Measurements from ENCODE around the gene TMEM256. TPM values are rescaled to one million over a fixed set of nuclear protein-coding genes. Genes with fewer than 3 reads are reported as not detected.

Gene TMEM256
- polyA plus RNA-seq, 3 donors from 2014 or later: 30.7 to 116 (median 60.7) TPM

DNA sequence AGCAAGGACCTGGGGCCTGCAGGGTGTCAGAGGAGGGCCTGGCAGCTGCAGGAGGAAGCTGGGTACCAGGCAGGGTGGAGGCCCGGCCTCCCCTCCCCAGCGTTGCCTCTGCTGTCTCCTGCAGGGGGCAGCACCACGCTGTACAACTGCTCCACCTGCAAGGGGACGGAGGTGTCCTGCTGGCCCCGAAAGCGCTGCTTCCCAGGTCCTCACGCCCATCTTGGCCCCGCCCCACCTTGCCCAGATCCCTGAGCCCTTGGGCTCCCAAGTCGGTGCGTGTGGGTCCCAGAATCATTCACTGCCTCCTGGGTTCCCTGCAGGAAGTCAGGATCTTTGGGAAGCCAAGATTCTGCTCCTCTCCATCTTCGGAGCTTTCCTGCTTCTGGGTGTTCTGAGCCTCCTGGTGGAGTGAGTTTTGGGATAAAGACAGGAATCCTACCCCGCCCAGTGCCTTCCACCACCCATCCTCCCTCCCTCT is 47.8 kb downstream of the TMEM256 start:
- H3K27ac Mint-ChIP-seq: no peak overlapping the region
- H3K4me1 Mint-ChIP-seq: peaks cover 25 to 35% of the 10 kb centered on the region in 2 donors
- peak overlapping the region in 1 of 5 donors; percentile 9 for H3K4me3 Mint-ChIP-seq

DNA sequence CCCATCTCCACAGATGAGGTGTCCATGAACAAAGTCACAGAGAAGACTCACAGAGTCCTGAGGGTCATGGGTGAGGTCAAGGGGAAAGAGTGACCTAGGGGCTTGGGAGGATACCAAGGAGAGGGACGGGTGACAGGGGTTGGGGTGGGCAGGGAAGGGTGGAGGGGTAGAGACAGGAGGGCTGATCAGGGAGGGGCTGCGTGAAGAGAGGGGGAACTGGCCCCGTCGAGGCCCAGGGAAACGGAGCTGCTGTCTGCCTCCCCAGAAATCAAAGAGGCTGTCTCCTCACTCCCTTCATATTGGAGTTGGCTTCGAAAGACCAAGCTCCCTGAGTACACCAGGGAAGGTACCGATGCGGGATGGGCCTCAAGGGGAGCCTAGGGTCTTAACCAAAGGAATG is 48.3 kb downstream of the TMEM256 start:
- H3K4me1 Mint-ChIP-seq: peaks cover 25 to 35% of the 10 kb centered on the region in 2 donors
- peaks cover 5 to 12% (median 5%) of the 10 kb centered on the region in 3 donors for H3K27me3 Mint-ChIP-seq (ENCODE audit: low read depth in 3 of 3)
- no peak overlapping the region for H3K4me3 Mint-ChIP-seq
- no peaks in the 10 kb centered on the region for H3K9me3 Mint-ChIP-seq
- peak in 1 of 3 donors; percentile 10 for DNase-seq
- H3K27ac Mint-ChIP-seq: peak overlapping the region in 1 of 6 donors; percentile 34
- H3K36me3 Mint-ChIP-seq: no peaks in the 10 kb centered on the region

More for the DNA sequence above, 47.8 kb downstream of the TMEM256 start:
- Mint-ChIP-seq H3K27me3 (ENCODE audit: low read depth in 3 of 3) (peaks cover 5 to 11% (median 5%) of the 10 kb centered on the region in 3 donors), H3K36me3 (no peaks in the 10 kb centered on the region), H3K9me3 (no peaks in the 10 kb centered on the region)
- peak; percentile 78 to 80 (median 80) for DNase-seq

DNA sequence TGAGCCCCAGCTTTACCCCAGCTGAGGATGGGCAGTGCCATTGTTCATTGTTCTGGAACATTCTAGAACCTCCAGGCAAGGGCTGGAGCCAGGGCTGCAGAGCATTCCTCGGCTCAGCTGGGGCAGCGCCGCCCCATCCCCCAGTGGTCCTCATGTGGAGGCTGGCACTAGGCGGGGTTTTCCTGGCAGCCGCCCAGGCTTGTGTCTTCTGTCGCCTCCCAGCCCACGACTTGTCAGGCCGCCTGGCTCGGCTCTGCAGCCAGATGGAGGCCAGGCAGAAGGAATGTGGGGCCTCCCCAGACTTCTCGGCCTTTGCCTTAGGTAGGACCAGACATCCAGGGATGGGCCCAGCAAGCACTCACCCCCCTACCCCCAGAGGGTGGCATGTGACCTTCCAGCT is 48.8 kb downstream of the TMEM256 start, which contains the start of gene TMEM95:
TMEM95 (plus strand) TSS at position 104 of the 400 bp plus-strand sequence; CDS start at position 153, 49 bp downstream.
- H3K4me3 Mint-ChIP-seq: peak within 1 kb of the TSS in 4 of 5 donors; percentile 9 to 84 (median 42)

DNA sequence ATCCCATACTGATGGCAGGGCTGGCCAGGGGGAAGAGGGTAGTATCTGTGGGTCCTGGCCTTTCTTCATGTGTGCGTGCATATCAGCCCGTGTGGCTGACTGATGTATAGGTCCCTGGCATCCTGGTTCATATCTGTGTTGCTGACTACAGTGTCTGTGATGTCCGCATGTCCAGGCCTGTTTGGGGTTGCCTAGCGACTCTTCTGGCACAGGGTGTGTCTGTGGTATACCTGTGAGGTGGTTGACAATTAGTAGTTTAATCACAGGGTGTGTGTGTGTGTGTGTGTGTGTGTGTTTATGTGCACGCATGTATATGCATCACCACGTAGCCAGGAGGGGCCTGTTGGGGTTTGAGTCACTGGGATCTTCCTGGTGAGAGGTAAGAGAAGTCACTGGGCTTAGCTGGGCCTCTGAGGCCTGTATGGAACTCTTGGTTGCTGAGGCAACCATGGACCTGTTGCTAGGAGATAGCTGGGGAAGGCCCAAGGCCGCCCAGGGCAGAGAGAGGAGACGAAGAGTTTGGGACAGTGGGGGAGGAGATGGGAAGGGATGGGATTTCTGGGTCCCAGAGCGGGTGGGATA is 49.5 kb downstream of the TMEM256 start:
- DNase-seq: no peak
- Mint-ChIP-seq H3K4me1 (peaks cover 32 to 41% of the 10 kb centered on the region in 2 donors), H3K4me3 (peak overlapping the region in 2 of 5 donors; percentile 42 to 43)

More for the DNA sequence above, 48.8 kb downstream of the TMEM256 start, which contains the start of gene TMEM95:
- H3K27me3 Mint-ChIP-seq (ENCODE audit: low read depth in 3 of 3): peaks cover 5 to 12% (median 5%) of the 10 kb centered on the region in 3 donors
- peak within 1 kb of the TSS in 5 of 6 donors; percentile 32 to 87 (median 66) for H3K27ac Mint-ChIP-seq
- DNase-seq: no peak
- H3K36me3 Mint-ChIP-seq: no peaks in the 10 kb centered on the region
- H3K9me3 Mint-ChIP-seq: no peaks in the 10 kb centered on the region
- H3K4me1 Mint-ChIP-seq: peaks cover 25 to 35% of the 10 kb centered on the region in 2 donors

More for the DNA sequence above, 49.5 kb downstream of the TMEM256 start:
- H3K27ac Mint-ChIP-seq: peak overlapping the region in 5 of 6 donors; percentile 32 to 87 (median 66)
- peaks cover 5 to 14% (median 8%) of the 10 kb centered on the region in 3 donors for H3K27me3 Mint-ChIP-seq (ENCODE audit: low read depth in 3 of 3)
- H3K9me3 Mint-ChIP-seq: no peaks in the 10 kb centered on the region
- H3K36me3 Mint-ChIP-seq: no peaks in the 10 kb centered on the region

Other genes with a start within 250 kb of the TMEM256 start
- under 1 TPM; 0.55 to 0.84 (median 0.81) TPM for gene ASGR1, start 224.7 kb downstream of the TMEM256 start, polyA plus RNA-seq
- gene DLG4, start 184.3 kb downstream of the TMEM256 start, polyA plus RNA-seq: under 1 TPM in 1 of 3 donors, not detected in 2; 0.36 TPM
- 100 to 1,000 TPM; 138 to 180 (median 141) TPM for gene ACADVL, start 184.2 kb downstream of the TMEM256 start, polyA plus RNA-seq
- gene DVL2, start 169.6 kb downstream of the TMEM256 start, polyA plus RNA-seq: 10 to 100 TPM; 19.4 to 28.5 (median 25.2) TPM
- gene PHF23, start 164.6 kb downstream of the TMEM256 start, polyA plus RNA-seq: 10 to 100 TPM; 11.9 to 41.4 (median 17.7) TPM
- 100 to 1,000 TPM; 764 to 982 (median 905) TPM for gene GABARAP, start 161.6 kb downstream of the TMEM256 start, polyA plus RNA-seq
- gene CTDNEP1, start 152.4 kb downstream of the TMEM256 start, polyA plus RNA-seq: 10 to 100 TPM; 33.2 to 61.1 (median 57.8) TPM
- 100 to 1,000 TPM in 1 of 3 donors, 10 to 100 TPM in 2; 65.0 to 108 (median 89.0) TPM for gene ELP5, start 151.9 kb downstream of the TMEM256 start, polyA plus RNA-seq
- 1 to 10 TPM; 2.5 to 8.7 (median 3.7) TPM for gene CLDN7, start 141.6 kb downstream of the TMEM256 start, polyA plus RNA-seq
- under 1 TPM in 1 of 3 donors, not detected in 2; 0.26 TPM for gene SLC2A4, start 122.4 kb downstream of the TMEM256 start, polyA plus RNA-seq
- gene YBX2, start 109.5 kb downstream of the TMEM256 start, polyA plus RNA-seq: not detected
- gene EIF5A, start 96.5 kb downstream of the TMEM256 start, polyA plus RNA-seq: 100 to 1,000 TPM; 235 to 814 (median 797) TPM
- gene GPS2, start 88.7 kb downstream of the TMEM256 start, polyA plus RNA-seq: 100 to 1,000 TPM; 100 to 129 (median 123) TPM
- gene NEURL4, start 74.8 kb downstream of the TMEM256 start, polyA plus RNA-seq: 1 to 10 TPM in 2 of 3 donors, under 1 TPM in 1; 0.58 to 2.8 (median 1.4) TPM
- gene ACAP1, start 67.6 kb downstream of the TMEM256 start, polyA plus RNA-seq: 100 to 1,000 TPM; 137 to 227 (median 214) TPM
- gene KCTD11, start 51.9 kb downstream of the TMEM256 start, polyA plus RNA-seq: 10 to 100 TPM in 1 of 3 donors, 1 to 10 TPM in 2; 5.5 to 13.0 (median 9.4) TPM
- not detected for gene TMEM95, start 48.9 kb downstream of the TMEM256 start, polyA plus RNA-seq
- gene TNK1, start 23.0 kb downstream of the TMEM256 start, polyA plus RNA-seq: under 1 TPM in 2 of 3 donors, not detected in 1; 0.21 to 0.29 TPM
- gene PLSCR3, start 9.6 kb downstream of the TMEM256 start, polyA plus RNA-seq: 10 to 100 TPM; 38.1 to 82.5 (median 54.2) TPM
- not detected for gene NLGN2, start 3.7 kb upstream of the TMEM256 start, polyA plus RNA-seq
- gene SPEM1, start 16.2 kb upstream of the TMEM256 start, polyA plus RNA-seq: not detected
- gene SPEM2, start 21.5 kb upstream of the TMEM256 start, polyA plus RNA-seq: not detected
- gene SPEM3, start 24.8 kb upstream of the TMEM256 start, polyA plus RNA-seq: not detected
- 10 to 100 TPM; 15.9 to 27.9 (median 16.4) TPM for gene TMEM102, start 31.3 kb upstream of the TMEM256 start, polyA plus RNA-seq
- not detected for gene FGF11, start 35.4 kb upstream of the TMEM256 start, polyA plus RNA-seq
- 10 to 100 TPM; 32.4 to 41.3 (median 38.5) TPM for gene CHRNB1, start 41.0 kb upstream of the TMEM256 start, polyA plus RNA-seq
- gene ZBTB4, start 75.5 kb upstream of the TMEM256 start, polyA plus RNA-seq: 10 to 100 TPM in 1 of 3 donors, 1 to 10 TPM in 2; 4.4 to 25.8 (median 8.3) TPM
- not detected for gene SLC35G6, start 77.3 kb upstream of the TMEM256 start, polyA plus RNA-seq
- gene POLR2A, start 80.3 kb upstream of the TMEM256 start, polyA plus RNA-seq: 10 to 100 TPM; 16.0 to 67.8 (median 25.7) TPM
- 10 to 100 TPM; 32.1 to 69.9 (median 32.7) TPM for gene TNFSF12, start 145.0 kb upstream of the TMEM256 start, polyA plus RNA-seq
- 1 to 10 TPM; 1.4 to 6.1 (median 5.3) TPM for gene TNFSF13, start 154.7 kb upstream of the TMEM256 start, polyA plus RNA-seq
- 10 to 100 TPM; 17.5 to 19.4 (median 19.0) TPM for gene SENP3, start 157.8 kb upstream of the TMEM256 start, polyA plus RNA-seq
- gene CD68, start 175.5 kb upstream of the TMEM256 start, polyA plus RNA-seq: 1 to 10 TPM; 1.9 to 6.5 (median 6.1) TPM
- 10 to 100 TPM; 31.6 to 44.0 (median 41.6) TPM for gene MPDU1, start 179.8 kb upstream of the TMEM256 start, polyA plus RNA-seq
- not detected for gene SOX15, start 186.0 kb upstream of the TMEM256 start, polyA plus RNA-seq
- gene FXR2, start 210.8 kb upstream of the TMEM256 start, polyA plus RNA-seq: 10 to 100 TPM in 2 of 3 donors, 1 to 10 TPM in 1; 8.3 to 25.1 (median 10.4) TPM
- 10 to 100 TPM; 33.9 to 39.1 (median 35.4) TPM for gene SAT2, start 223.7 kb upstream of the TMEM256 start, polyA plus RNA-seq
- gene SHBG, start 226.0 kb upstream of the TMEM256 start, polyA plus RNA-seq: not detected
- gene ATP1B2, start 246.8 kb upstream of the TMEM256 start, polyA plus RNA-seq: not detected

Measured in immature natural killer cell (primary cell).